HS-27A (cell line): Measurements from ENCODE around the gene MGMT.

ENCODE experiments used
- DNase-seq: peaks from one replicate; pipeline ENCODE4 v3.0.0-alpha.2; 2012; ENCODE audit warnings: low read depth, missing footprints

The MGMT gene

GRCh38 chr10:129740532-129741279 lies 273.7 kb downstream of the MGMT start:
- no peak for DNase-seq

DNA sequence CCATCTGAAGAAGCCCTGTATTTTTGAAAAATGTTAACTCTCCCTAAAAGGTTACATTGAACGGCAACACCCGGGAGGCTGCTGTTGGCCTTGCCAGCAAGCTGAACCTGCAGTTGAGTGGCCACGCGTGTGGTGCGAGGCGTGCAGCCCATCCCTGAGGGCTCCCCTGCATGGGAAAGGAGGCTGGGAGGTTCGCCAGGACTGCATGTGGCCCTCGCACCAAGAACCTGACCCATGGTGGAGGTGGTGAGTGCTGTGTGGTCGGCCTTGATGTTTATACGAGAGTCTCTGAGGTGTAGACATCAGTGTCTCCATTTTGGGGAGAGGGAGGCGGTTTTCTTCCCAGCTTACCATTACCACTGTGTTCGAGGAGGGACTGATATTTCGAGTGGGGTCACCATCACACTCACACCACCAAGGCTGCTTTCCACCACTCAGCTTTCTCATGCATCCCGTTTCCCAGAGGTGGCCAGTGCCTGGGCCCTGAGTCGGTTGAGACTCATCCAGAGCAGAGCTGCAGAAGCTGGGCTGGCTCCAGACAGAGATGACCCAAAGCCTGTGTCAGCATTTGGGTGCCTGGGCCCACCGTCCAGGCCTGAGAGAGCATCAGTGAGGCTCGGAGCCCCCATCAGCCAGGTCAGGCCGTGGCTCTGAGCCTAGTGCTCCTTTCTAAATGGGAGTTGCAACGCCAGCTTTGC lies 274.4 kb downstream of the MGMT start:
- no peak for DNase-seq

DNA sequence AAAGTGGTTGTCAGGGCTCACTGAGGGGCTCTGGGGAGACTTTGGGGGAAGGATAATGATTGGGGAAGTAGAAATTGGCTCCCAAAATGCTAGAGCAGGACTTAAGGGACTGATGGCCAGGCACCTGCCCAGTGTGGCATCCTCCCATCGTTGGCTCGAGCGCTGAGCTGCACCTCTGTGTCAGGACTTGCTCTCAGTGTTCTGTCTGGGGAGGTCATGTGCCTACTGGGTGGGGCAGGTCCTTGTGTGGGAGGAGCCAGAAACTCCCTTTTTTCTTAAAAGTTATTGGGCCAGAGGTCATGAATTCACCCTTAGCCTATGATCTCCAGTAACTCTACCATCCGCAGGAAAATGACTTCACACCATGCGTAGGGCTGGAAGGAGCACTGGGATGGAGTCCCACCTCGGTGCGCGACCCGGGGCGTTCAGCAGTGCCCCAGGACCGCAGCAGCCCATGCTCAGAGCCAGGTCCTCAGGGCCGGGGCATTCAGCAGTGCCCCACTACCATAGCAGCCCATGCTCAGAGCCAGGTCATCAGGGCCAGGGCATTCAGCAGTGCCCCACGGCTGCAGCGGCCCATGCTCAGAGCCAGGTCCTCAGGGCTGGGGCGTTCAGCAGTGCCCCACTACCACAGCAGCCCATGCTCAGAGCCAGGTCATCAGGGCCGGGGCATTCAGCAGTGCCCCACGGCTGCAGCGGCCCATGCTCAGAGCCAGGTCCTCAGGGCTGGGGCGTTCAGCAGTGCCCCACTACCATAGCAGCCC lies 275.1 kb downstream of the MGMT start:
- no peak for DNase-seq

GRCh38 chr10:129742742-129743550 lies 275.9 kb downstream of the MGMT start:
- no peak for DNase-seq

DNA sequence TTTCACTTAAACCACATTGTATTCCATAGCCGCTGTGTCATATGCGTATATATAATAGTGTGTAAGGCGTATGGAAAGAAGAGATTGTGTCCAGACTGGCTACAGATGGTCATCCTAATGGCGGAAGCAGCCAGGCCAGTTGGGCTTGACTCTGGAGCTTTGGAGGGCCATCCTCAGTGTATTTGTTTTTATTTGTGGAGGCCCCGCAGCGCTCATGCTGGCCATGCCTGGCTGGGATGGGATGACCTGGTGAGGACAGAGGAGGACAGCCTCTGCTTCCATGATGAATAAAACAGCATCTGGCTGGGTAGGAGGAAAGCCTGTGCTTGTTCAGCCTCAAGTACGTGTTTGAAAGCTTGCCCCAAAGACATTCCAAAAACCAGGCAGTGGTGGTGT lies 276.7 kb downstream of the MGMT start:
- DNase-seq = no peak

DNA sequence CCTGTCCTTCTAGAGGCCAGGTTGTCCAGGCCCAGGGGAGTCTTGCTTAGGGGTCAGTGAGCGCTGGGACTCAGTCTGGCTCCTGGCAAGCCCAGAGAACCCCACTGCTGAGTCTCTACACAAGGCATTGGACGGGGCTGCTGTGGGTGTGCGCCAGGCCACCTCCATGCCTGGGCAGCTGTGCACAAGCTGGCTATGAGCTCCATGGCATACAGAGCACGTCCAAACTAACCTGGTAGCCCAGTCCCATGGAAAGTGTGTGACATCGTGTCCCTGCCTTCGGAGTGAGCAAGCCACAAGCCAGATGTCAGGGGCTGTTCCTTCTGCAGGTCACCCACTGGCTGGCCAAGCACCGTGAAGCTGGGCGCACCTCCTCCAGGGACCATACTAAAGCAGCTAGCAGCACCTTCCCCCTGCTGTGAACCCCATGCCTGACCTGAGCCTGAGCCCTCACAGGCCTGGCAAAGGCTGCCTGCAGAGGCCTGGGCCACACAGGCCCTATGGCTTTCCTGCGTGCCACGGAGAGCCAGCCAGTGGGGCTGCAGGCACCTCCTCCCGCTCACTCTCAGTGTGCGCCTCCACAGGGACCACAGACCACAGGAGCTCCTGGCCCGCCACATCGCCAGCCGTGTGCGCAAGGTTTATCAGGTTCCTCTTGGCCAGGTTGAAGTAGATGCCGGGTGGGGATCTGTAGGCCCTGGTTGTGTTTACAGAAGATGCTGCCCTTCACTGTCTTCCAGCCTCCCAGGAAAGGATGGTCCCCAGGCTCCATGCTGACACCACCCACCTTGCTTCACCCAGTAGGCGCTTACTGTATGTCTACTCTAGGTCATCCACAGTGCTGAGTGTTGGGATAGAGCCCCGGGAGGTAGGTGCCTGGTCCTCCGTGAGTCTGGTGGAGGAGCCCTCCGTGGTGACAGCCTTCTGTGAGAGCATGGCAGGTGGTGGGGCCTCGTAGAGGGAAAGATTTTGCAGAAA lies 277.4 kb downstream of the MGMT start:
- no peak for DNase-seq

- no peak for DNase-seq
These were observed 278.2 kb downstream of the MGMT start for GRCh38 chr10:129745186-129745750.

DNA sequence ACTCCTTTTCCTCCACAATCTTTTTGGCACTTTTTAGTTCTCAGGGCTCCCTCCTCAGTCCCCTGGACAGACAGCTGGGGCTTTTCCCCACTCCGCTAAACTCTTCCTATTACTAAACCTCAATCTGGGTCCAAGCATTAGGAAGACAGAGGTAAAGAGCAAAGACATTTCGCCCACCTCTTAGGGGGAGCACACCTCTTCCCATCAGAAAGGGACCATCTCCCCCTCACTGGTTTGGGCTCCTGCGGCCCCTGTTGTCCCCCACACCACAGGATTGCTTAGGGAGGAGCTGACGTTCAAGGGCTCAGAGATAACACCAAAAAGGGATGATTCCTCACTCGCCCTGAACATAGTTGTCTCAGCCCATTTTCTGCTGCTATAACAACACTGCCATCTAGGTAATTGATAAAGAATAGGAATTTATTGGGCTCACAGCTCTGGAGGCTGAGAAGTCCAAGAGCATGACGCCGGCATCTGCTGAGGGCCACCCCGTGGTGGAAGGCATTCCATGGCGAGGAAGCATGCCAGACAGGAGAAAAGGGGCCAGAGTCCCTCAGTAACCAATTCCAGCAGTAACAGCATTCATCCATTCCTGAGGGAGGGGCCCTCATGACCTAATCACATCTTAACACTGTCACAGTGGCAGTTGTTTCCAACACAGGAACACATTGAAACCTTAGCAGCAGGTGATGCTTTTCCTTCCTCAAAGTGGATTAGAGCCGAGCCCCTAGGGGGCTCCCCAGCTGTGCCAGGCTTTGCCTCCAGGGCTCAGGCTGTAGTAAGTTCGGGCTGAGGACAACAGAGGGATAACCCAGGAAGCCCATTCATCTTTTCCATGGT lies 287.4 kb downstream of the MGMT start:
- no peak for DNase-seq

DNA sequence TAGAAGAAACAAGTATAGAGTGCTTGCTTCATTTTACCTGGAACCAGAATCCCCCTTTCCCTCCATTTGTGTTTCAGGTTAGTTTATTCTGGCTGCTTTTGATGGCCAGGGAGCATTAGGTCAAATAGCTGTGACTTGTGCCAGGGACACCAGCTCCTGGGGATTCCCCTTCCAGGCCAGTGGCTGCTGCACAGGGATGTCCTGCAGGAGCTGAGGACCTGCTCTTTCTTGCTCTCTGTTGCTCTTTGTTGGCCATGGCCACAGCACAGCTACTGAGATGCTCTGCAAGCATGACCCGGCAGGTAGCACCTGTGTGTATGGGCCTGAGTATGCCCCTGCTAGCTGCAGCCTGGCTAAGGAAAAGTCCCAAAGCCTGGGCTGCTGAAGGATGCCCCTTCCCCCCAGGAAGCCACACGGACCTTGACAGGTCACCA lies 288.1 kb downstream of the MGMT start:
- DNase-seq = no peak

GRCh38 chr10:129755621-129756020 lies 288.6 kb downstream of the MGMT start:
- no peak for DNase-seq

GRCh38 chr10:129756912-129757901 lies 290.2 kb downstream of the MGMT start:
- no peak for DNase-seq

- DNase-seq = no peak
These were observed 291.4 kb downstream of the MGMT start for GRCh38 chr10:129758207-129759021.

GRCh38 chr10:129759214-129760002 lies 292.4 kb downstream of the MGMT start:
- no peak for DNase-seq

- no peak for DNase-seq
These were observed 292.9 kb downstream of the MGMT start for GRCh38 chr10:129760003-129760315.

DNA sequence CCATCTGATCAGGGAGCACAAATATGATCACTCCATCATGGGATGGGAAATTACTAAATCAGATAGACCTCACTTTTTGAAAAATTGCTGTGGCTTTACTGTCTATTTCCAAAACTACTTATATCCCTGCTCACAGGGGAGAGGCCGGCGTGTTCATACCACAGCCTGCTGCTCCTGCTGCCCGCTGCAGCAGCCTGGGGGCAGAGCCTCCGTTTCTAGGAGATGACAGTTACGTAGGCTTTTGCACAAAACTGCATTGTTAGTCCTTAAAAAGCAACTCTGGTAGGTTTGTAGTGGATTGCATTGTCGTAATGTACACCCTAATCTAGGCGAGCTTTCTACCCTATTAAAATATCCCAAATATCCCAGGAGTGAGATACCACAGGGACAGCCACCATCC lies 293.4 kb downstream of the MGMT start:
- DNase-seq = no peak

GRCh38 chr10:129761197-129761972 lies 294.3 kb downstream of the MGMT start:
- no peak for DNase-seq
